Fibroblast of skin of left quadriceps (primary cell): Measurements from ENCODE around the gene PLD5.
A peak's percentile ranks its signal among the peaks of the same experiment; 100 is the strongest.
"Not testable (repeated sequence)": the region's sequence is repeated elsewhere in the genome, so short reads cannot be mapped to it uniquely, and the experiment has no call there.

Experiments
- DNase-seq, 2 experiments: peaks; one replicate each; pipeline ENCODE4 v3.0.0-alpha.2; 2013; ENCODE audit warnings: low read depth in 2 of 2

Gene PLD5

DNA sequence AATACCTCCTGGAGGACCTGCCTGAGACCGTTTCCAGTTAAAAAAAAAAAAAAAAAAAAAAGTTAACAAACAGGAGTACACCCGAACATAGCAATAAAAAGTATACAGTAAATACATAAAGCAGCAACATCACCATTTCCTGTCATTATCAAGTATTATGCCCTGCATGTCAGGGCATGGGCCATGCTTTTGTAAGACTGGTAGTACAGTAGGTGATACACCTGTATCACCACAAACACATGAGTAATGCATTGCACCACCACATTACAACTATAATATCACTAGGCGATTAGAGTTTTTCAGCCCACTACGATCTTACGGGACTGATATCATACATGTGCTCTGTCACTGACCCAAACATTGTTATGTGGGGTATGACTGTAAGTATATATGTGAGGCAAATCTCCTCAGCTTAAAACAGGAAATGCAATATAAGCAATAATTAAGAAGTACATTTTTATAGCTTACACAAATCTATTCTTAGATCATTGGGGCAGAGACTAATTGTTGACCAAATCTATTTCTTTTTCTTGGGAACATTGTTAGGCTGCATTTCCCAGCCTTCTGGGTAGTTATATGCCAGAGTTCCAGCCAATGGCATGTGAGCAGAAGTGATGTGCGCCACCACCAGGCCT lies 98.1 kb downstream of the PLD5 start:
- no peak for DNase-seq

DNA sequence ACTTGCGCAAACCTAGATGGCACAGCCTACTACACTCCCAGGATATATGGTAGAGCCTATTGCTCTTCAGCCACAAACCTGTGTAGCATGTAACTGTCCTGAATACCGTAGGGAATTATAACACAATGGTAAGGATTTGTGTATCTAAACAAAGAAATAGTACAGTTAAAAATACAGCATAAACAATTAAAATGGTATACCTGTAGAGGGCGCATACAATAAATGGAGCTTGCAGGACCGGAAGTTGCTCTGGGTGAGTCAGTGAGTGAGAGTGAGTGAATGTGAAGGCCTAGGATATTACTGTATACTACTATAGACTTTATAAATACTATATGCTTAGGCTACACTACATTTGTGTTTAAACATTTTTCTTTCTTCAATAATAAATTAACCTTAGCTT lies 99.3 kb downstream of the PLD5 start:
- no peak for DNase-seq

DNA sequence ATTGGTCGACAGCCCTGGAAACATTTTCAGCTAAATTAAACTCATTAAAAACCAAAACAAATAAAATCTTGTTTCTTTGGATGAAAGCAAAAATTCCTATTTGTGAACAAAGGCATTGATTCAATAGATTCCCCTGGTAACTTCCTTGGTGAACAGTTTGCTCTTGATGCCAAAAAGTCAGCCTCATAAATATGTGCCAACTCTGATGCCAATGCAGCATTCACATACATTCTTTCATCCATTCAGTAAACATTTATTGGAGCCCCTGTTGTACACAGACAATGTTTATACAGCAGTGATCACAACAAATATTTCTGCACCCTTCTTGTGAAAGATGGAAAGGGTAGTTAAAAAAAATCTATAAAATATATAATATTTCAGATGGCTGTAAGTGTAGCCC lies 107.8 kb downstream of the PLD5 start:
- DNase-seq, result no peak

DNA sequence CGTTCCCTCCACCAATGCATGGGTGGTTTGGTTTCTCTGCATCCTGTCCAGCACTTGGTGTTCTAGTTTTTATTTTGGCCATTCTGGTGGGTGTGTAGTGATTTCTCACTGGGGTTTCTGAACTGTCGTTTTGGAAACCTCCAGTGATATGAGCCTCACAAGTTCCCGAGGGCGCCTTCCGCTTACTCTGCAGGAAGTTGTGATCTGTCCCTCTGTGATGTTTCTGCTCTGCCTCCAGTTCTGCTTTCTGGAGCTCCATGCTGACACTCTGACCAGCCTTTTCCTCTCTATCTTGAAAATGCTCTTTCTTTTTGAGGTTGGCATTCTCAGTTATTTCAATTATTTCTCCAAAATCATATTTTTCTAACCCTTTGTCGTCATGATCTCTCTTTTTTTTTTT lies 111.6 kb downstream of the PLD5 start:
- DNase-seq, result no peak

DNA sequence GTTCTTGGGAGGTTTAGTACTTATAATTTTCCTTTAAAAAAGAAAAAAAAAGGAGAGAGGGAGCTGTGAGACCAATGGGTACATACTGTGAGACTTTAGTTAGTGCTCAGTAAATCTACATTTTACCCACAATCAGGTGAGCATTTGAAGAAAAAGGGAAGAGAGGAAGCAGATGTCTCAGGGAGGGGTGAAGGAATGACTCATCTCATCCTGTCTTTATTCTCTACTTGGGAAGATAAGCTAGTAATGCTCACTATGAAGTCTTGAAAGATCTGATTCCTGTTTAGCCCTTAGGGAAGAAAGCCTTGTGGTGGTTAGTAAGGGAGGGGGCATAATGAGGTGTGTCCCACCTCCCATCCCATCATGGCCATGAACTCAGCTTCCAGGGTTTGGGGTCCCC lies 112.6 kb downstream of the PLD5 start:
- no peak for DNase-seq

DNA sequence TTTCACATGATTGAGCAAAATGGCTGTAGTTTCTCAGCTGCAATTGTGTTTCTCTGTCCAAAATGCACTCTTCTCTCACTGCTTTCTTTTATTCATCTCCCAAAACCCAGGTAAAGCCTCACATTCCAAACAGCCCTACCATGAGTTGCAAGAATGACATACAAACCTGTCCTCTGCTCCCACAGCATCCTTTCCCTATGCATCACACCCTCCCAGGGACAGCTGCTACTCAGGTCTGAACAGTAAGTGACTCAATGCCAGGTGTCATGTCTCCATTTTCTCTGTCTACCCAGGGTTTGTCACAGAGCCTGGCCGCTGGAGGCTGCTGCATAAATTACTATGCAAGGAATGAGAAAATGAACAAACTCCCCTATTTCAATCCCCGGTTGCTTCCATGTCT lies 118.5 kb downstream of the PLD5 start:
- DNase-seq, result no peak

DNA sequence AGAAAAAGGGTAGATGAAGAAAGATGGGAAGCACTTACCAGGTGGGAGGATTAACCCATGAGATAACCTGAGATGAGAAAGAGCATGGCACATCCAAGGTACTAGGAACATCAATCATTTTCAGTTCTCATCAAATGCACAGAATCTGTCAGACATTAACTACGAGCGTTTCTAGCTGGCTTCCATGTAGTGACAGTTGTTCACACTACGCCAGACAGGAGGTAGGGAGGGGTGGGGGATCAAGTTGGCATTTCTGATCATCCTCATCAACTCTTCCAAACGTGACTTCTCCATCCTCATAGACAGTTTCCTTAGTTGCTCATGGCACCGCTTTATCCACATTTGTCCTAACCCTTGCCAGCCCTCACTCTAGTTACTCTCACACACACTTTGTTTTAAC lies 120.2 kb downstream of the PLD5 start:
- DNase-seq, result no peak

DNA sequence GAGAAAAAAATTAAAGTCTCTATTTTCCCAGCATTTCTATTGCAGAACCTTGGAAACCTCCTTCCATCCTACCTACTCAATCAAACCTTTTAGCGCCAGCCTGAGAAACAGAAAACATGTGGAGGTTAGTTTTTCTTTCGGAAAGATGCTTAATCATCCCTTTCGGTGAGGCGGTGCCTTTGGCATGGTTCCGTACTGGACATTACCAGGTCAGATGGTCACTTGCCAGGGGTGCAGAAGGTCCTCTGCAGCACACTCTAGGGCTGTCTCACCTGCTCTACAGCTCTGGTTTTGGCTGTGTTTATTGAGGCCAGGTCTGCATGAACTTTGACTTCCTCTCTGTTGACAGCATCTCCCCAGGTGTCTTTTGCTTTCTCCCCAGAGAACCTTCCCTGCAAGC lies 121.5 kb downstream of the PLD5 start:
- DNase-seq, result no peak

DNA sequence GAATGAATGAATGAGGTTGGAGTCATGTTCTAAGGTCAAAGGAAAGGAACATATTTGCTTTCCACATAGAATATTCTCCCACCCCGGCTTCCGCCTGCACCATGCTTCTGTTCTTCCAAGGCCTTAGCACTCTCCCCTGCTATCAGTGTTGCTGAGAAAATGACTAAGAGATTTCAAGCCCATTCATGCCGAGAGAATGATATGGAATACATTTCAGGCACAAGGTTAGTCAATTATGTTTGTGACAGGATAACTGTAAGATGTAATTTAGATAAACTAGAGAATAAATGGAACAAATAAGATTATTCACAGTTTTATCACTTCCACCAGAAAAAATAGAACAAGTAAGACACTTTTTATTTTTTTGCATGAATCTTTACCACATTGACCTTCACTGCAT lies 122.6 kb downstream of the PLD5 start:
- no peak for DNase-seq

DNA sequence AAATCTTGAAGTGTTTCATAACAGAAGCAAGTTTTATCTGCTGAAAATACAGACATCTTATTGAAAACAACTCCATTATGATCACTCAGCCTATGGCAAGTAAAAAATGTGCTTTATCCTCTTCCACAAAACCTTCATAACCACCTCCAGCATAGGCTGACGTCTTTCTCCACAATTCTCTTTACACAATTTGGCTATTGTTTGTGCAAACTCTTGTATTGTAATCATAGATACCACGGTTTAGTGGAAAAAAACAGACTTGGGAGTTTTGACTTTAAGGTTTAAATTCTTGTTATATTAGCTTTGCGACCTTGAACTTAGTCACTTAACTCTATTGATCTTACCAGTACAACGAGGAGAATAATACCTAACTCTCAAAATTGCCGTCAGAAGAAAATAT lies 126.1 kb downstream of the PLD5 start:
- no peak for DNase-seq

DNA sequence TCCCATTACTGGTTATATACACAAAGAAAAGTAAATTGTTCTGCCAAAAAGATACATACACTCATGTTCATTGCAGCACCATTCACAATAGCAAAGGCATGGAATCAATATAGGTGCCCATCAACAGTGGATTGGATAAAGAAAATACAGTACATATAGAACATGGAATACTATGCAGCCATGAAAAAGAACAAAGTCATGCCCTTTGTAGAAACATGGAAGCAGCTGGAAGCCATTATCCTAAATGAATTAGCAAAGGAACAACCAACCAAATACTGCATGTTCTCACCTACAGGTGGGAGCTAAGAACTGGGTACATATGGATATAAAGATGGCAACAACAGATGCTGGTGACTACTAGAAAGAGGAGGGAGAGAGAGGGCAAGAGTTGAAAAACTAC lies 132.6 kb downstream of the PLD5 start:
- no peak for DNase-seq

DNA sequence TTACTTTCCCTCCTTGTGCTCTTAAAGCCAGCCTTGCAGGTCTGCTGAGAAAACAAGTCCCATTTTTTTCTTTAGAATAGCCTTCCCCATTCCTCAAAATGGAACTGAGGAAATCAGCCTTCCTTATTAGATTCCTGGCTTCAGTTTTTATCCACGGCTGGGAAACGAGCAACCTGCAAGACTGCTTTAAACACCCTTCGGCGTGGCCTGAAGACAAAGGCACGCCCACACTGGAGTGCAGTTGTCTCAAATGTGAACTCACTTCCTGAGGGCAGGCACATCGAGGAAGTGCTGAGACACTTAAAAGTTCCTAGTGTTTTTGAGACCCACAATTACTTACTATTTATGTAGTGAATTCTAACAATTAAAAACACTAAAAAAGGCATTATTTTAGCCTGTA lies 148.4 kb downstream of the PLD5 start:
- not testable (repeated sequence) for DNase-seq

DNA sequence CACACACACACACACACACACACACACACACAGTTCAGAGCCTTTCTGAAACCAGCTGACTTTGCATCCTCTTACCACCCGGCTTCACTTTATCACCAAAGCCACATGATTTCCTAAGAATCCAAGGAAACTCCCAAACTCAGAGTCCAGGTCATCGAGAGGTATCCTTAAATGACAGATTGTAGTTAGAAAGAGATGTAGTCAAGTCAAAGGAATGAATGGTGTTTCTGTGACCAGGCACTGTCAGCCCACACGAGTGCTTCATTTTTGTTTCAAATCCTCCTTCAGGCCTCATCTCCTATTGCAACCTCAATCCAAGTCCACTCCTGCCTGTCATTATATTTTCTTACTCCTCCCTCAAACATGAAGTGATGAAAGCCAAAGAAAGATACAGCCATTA lies 174.1 kb downstream of the PLD5 start:
- peak; percentile 4 to 10 for DNase-seq

DNA sequence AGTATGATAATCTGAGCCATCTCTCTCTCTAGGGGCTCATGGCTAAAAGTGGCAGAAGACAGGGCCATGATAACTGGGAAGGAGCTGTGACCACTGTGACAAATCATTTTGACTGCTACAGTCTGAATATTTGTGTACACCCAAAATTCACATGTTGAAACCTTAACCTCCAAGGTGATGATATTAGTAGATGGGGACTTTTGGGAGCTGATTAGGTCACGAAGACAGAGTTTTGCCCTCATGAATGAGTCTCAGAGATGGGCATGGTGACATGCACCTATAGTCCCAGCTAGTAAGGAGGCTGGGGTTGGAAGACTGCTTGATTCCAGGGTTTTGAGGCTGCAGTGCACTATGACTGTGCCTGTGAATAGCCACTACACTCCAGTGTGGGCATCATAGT lies 174.9 kb downstream of the PLD5 start:
- no peak for DNase-seq

DNA sequence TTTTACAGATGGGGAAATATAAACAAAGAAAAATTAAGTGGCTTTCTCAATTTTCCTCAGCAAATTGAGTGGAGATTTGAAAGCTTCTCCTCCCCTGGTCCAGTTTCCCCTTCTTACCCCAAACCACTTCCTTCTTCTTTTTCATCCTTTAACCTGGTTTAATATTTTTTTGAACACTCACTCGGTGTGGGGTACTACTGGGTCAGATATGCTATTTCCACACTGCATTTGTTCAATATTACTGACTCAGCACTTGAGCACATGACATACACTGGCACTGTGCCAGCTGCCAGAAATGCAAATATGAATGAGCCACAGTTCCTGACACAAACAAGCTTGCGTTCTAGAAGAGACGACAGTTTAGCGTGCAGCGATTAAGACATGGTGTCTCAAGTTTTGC lies 193.6 kb downstream of the PLD5 start:
- DNase-seq, result not testable (repeated sequence)

DNA sequence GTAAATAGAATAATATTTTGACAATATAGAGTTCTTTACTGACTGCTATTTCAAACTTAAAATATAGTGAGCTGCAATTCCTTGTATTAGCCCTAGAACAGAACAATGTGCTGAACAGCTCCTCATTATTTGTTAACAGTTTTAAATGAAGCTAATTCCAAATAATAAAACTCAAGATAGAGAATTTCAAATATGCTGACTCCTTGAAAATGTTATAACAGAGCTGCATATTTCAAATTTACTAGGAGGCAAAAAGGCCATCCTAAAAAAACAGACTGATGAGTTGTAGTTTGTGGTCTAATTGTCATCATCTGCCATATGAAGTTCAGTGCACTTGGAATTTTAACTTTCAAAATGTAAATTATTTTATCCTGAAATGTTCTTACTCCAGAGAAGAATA lies 197.1 kb downstream of the PLD5 start:
- not testable (repeated sequence) for DNase-seq

DNA sequence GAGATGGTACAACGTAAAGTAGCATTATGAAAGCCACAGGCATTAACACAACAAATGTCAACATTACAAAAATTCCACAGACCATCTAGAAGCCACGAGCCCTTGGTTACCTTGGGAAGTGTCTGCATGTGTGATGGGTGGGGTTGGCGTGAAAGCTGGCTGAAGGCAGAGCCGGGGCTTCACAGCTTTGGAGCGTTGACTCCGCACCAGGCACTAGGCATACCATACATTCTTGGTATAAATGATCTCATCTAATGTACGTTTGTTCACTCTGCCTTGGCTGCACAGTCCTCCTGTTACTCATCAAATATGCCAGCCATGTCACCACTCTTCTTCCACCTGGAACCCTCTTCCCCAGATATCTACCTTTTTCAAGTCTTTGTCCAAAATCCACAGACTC lies 202.5 kb downstream of the PLD5 start:
- peak in 1 of 2 experiments; percentile 3 for DNase-seq

DNA sequence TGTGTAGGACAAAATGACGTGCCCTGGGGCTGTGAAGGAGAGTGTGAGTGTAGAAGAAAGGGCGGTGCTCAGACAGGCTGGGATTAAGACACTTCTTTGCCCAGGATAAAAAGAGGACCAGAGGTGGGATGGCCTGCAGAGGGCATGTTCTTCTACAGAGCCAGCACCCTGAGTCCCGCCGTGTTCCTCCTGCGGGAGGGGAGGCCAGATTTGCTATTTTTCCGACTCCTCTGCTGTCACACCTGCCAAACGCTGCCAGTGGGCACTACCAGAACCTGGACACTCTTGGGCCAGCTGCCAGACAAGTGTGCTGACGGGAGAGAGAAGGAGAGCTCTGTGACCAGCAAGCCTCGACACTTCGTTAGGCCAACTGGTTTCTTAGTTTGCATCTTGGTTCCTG lies 206.4 kb downstream of the PLD5 start:
- DNase-seq, result no peak

DNA sequence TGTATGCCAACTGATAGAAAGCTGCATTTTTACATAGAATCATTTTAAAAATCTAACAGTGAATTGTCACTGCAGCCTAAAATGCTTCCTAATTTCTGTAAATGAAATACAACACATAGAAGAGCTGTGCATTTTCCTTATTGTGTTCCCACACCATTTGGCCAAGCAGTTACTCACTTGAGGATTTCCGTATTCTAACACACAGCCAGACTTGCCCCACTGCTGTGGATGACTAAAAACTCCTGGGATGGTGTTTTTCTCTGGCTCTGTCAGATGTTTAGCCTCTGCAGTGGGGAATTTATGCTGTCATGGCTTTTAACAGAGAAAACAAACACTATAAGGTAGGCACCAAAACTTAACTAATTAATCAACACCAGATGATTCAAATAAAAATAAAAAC lies 209.6 kb downstream of the PLD5 start:
- not testable (repeated sequence) for DNase-seq

DNA sequence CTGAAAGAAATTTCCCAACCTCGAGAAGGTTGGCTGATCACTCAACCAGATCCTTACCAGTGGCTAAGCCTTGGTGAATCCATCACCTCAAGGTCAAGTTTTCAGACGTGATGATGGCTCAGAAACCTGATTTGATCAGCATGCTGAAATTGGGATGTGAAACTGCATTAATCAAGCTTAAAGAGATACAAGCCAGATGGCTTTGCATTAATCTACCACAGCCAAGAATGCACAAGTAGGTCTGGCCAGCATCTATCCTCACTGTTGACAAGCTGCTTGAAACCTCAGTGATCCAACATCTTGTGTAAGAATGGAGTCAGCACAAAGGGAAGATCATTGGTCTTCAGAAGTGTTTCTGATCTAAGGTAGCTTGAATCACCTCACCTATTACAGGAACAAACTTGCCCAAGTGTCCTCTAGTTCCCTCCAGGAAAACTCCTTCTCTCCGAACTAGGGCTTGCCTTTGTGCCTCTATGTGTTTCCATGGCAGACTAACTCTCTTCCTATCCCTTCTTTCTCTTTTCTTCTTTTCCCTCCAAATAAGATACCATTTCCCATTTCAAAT lies 210.3 kb downstream of the PLD5 start:
- DNase-seq, result not testable (repeated sequence)

DNA sequence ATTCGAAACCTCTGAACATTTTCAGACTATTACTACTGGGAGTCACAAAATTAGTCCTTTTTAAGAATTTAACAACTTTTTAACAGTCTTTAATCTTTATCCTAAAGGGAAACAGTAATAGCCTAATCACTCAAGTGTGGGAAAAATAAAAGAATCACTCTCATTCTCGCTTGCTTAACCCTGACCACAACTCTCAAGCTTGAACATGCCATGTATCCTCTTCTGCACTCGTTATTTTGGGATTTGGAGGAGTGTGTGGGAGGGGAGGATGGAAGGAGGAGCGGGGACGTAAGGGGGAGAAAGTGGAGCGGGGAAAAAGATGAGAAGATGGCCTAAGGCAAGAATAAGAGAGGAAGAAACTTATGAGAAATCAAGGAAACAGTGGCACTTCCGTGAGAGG lies 215.8 kb downstream of the PLD5 start:
- not testable (repeated sequence) for DNase-seq

DNA sequence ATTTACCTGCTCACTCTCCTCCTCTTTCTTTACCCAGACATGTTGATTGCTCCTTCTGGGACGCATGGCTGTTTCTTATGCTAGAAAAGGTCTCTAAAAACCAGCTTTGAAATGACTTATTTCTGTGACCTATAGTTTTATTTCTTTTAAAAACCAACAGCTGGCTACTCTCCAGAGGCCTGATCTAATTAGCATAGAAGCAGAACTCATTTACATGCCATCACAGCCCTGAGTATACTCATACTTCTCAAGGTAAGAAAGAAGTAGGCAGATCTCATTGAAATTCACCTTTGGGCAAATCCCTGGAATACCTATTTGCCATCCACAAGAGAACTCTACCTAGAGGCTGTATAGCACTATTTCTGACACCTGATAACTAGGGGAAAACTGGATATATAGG lies 230.7 kb downstream of the PLD5 start:
- DNase-seq, result not testable (repeated sequence)

DNA sequence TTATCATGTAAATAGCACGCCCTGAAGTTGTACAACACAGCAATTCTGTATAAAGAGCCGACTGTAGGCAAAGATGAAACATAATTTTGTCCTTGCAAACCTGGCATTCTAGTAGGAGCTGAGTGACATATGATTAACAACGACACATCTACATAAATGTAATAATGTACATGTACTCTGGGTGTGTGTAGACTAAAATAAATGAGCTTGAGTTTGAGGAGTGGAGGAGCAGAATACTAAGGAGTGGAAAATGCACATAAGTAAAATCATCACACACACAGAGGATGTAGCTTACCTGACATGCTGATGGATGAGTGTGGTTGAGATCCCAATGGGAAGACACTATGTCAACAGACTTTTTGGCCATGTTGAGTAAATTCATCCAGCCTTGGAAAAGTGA lies 236.4 kb downstream of the PLD5 start:
- DNase-seq, result not testable (repeated sequence)
